ENCODE data around the gene POR. TPM values are rescaled to one million over a fixed set of nuclear protein-coding genes. Genes with fewer than 3 reads are reported as not detected.

Gene POR
- total RNA-seq, 1 experiment from 2014 or later, result 151 TPM

- POLR2A ChIA-PET, result interaction anchor here (0.7 to 0.9 kb wide), 2 partner anchors 14 to 147 kb away, joined by 3 to 4 read pairs; partner anchors contain the start of gene STYXL1
- H3K9me3 Mint-ChIP-seq, result no peaks in the 10 kb centered on the region
- H3K27ac Mint-ChIP-seq, result no peak overlapping the region
- TF ChIP-seq MYBL2 (CRISPR knock-in tag; IDR thresholded peaks at IDR 0.05) (no peak), ZNF532 (CRISPR knock-in tag; IDR thresholded peaks at IDR 0.05; ENCODE audit: borderline replicate concordance) (no peak), CTCF (IDR thresholded peaks at IDR 0.05) (no peak), ZNF423 (CRISPR knock-in tag; IDR thresholded peaks at IDR 0.05) (no peak), FOXP1 (CRISPR knock-in tag; IDR thresholded peaks at IDR 0.05; ENCODE audit: borderline replicate concordance) (no peak), TP53 (CRISPR knock-in tag; IDR thresholded peaks at IDR 0.05) (no peak), MAX (CRISPR knock-in tag; IDR thresholded peaks at IDR 0.05) (no peak), USF1 (CRISPR knock-in tag; IDR thresholded peaks at IDR 0.05) (no peak), HMGA2 (CRISPR knock-in tag; IDR thresholded peaks at IDR 0.05) (no peak), NFE2L1 (CRISPR knock-in tag; IDR thresholded peaks at IDR 0.05) (no peak), NR1H2 (CRISPR knock-in tag; IDR thresholded peaks at IDR 0.05) (no peak)
- TF ChIP-seq, protein P1, sequence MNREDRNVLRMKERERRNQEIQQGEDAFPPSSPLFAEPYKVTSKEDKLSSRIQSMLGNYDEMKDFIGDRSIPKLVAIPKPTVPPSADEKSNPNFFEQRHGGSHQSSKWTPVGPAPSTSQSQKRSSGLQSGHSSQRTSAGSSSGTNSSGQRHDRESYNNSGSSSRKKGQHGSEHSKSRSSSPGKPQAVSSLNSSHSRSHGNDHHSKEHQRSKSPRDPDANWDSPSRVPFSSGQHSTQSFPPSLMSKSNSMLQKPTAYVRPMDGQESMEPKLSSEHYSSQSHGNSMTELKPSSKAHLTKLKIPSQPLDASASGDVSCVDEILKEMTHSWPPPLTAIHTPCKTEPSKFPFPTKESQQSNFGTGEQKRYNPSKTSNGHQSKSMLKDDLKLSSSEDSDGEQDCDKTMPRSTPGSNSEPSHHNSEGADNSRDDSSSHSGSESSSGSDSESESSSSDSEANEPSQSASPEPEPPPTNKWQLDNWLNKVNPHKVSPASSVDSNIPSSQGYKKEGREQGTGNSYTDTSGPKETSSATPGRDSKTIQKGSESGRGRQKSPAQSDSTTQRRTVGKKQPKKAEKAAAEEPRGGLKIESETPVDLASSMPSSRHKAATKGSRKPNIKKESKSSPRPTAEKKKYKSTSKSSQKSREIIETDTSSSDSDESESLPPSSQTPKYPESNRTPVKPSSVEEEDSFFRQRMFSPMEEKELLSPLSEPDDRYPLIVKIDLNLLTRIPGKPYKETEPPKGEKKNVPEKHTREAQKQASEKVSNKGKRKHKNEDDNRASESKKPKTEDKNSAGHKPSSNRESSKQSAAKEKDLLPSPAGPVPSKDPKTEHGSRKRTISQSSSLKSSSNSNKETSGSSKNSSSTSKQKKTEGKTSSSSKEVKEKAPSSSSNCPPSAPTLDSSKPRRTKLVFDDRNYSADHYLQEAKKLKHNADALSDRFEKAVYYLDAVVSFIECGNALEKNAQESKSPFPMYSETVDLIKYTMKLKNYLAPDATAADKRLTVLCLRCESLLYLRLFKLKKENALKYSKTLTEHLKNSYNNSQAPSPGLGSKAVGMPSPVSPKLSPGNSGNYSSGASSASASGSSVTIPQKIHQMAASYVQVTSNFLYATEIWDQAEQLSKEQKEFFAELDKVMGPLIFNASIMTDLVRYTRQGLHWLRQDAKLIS (CRISPR knock-in tag; IDR thresholded peaks at IDR 0.05; ENCODE audit: borderline replicate concordance), result no peak
- DNase-seq (ENCODE audit: low spot score), result no peak
- no peaks in the 10 kb centered on the region for H3K36me3 Mint-ChIP-seq
- no peak; the same call in 1 of the 2 replicates for ATAC-seq
- H3K4me1 Mint-ChIP-seq, result peaks cover 6% of the 10 kb centered on the region
- H3K4me3 Mint-ChIP-seq, result no peak overlapping the region
- CTCF ChIA-PET, result interaction anchor here (0.7 to 1.2 kb wide), 3 partner anchors 11 to 119 kb away, joined by 3 read pairs; no protein-coding TSS in a partner anchor
- H3K27me3 Mint-ChIP-seq (ENCODE audit: low read depth), result no peaks in the 10 kb centered on the region
Measured at GRCh38 chr7:75900617-75901315, 14.2 kb upstream of the POR start.

Data from WTC11 (cell line).